Adipose tissue (tissue), 3 donors: ENCODE data around the gene CHTF8. TPM values are rescaled to one million over a fixed set of nuclear protein-coding genes. Genes with fewer than 3 reads are reported as not detected.

Experiments used
- H3K27ac ChIP-seq: one replicate; pipeline ENCODE4 v1.5.1; 2013; ENCODE audit warnings: low read depth, low read length
- WGBS, 3 donors: extraction: QIAGEN DNeasy Blood & Tissue Kit; methylation state at CpG; one replicate each; pipeline ENCODE4 v1.1.7; 2013; 5-methylcytosine and 5-hydroxymethylcytosine counted together
- polyA plus RNA-seq, 3 donors: library from polyadenylated mRNA; stranded (reverse); fragments of 200-250 nt; gene quantifications; one replicate each; pipeline ENCODE4 v1.2.3, GENCODE V29; 2013
- donor health status: healthy with polysubstance abuse.
- donor health status: Bipolar disorder and iron deficiency.
- donor health status: healthy.

The CHTF8 gene
- polyA plus RNA-seq, 3 donors = 39.2 to 50.9 (median 42.2) TPM

DNA sequence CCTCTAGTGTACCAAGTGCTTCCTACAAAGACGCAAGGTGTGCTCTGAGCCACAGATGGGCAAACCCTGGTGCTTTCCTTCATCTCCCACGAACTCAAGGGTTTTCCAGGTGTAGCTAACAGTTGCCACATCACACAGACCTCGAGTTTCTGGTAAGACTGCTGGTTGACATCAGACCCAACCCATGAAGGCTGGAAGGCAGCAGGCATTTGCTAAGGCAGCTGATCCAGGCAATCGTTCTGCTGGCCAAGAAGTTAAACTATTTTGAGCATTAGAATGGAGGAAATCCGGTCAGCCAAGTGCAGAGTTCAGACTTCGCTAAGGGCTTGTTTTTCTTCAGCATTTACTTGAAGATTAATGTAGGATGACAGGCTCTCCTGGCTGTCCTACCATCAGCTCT, 15.5 kb downstream of the CHTF8 start:
- no peak overlapping the region for H3K27ac ChIP-seq
- WGBS, 3 donors = 59 to 63% (median 61%) methylated on average over 6 of the region's 6 CpGs

DNA sequence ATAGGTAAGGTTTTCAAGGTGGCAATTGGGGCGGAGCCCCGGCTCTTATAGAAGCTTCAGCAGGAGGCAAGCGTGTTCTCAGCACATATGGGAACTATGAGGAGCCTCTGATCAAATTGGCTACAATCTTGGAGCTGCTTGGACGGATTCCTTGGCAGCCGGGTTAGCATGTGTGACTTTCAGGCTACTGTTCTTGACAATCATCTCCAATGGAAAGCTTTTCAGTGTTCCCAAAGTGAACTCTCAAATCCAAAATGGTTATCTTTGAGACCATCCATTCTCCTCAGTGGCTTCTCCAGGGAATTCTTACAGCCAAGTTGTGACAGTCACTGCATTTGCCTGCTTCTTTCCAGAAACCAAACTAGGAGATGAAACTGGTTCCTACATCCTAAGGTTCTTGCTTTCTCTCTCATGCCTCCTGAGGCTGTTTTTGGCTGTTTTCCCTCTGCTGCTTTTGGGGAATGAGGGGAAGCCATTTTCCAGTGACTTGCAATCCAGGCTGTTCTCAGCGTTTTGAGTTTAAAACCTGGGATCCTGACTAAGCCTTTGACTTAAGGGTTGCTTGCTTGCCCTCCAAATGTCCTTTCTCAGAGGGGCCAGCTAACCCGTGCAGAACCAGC, 16.0 kb downstream of the CHTF8 start:
- 71 to 80% (median 73%) methylated on average over 7 of the region's 7 CpGs for WGBS, 3 donors
- H3K27ac ChIP-seq = no peak overlapping the region

DNA sequence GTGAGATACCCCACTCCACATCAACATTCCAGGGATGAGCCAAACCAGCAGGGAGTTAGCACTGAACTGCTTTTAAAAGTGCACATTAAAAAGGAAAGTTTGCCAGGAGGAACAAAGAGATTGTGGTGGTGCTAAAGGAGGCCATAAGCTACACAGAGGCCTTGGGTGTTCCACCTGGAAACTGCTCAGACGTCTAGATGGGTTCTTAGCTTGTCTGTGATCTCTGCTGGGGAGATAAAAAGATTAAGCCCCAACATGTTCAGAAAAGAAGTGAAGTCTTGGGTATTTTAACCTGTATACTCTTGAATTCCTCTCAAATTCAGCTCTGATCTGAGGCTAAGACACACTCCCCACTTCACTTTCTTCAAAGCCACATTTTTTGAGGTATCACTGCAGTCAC, 16.6 kb downstream of the CHTF8 start:
- no peak overlapping the region for H3K27ac ChIP-seq
- WGBS, 3 donors = 56 to 76% (median 74%) methylated on average over 1 of the region's 1 CpG

DNA sequence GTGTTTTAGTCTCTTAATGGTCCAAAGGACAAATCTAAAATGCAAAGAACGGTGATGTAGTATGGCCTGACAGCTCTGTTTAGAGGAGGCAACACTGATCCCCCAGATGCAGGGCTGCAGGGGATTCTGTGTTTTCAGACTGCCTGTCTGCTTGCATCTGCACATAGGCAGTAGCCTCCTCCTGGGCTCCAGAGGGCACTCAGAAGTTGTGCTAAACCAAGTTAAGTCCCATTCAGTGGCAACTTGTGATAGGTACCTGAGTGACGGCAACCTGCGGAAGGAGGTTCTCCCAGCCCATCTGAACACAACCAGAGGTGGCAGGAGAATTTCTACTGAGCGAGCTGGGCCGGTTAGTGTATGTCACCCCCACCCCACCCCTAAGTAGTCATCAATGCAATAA, 17.0 kb downstream of the CHTF8 start:
- H3K27ac ChIP-seq = no peak overlapping the region
- 96% methylated on average over 5 of the region's 5 CpGs for WGBS, 3 donors

DNA sequence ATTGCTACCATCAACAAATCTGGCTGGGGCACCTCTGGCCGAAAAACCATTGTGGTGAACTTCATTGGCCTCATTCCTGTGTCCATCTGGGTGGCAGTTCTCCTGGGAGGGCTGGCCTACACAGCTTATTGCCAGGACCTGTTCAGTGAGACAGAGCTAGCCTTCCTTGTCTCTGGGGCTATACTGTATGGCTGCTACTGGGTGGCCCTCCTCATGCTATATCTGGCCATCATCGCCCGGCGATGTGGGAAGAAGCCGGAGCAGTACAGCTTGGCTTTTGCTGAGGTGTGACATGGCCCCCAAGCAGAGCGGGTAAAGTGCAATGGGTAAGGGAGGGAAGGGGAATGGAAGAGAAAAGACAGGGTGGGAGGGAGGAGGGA, 17.4 kb downstream of the CHTF8 start:
- 96 to 100% (median 98%) methylated on average over 6 of the region's 6 CpGs for WGBS, 3 donors
- H3K27ac ChIP-seq = no peak overlapping the region

DNA sequence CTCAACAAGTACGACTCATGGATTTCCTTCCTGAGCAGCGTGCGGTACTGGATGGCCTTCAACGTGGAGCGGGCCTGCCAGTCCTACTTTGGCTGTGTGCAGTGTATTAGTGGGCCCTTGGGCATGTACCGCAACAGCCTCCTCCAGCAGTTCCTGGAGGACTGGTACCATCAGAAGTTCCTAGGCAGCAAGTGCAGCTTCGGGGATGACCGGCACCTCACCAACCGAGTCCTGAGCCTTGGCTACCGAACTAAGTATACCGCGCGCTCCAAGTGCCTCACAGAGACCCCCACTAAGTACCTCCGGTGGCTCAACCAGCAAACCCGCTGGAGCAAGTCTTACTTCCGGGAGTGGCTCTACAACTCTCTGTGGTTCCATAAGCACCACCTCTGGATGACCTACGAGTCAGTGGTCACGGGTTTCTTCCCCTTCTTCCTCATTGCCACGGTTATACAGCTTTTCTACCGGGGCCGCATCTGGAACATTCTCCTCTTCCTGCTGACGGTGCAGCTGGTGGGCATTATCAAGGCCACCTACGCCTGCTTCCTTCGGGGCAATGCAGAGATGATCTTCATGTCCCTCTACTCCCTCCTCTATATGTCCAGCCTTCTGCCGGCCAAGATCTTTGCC, 17.9 kb downstream of the CHTF8 start:
- WGBS, 3 donors = 89 to 94% (median 90%) methylated on average over 25 of the region's 25 CpGs
- H3K27ac ChIP-seq = no peak overlapping the region

DNA sequence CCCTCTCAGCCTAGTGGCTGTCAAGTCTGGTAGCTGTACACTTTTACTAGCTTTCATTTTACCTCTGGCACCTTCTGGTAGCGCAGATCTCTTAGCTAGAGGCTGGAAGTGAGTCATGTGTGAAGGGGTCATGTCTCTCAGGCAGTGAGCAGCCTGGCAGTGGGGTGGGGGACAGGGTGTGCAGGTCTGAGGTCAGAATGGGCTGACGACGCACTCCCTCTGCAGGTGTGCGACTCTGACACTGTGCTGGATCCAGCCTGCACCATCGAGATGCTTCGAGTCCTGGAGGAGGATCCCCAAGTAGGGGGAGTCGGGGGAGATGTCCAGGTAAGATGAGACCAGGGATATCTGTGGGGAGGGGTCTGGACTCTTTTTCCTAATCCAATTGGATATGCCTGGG, 19.2 kb downstream of the CHTF8 start:
- WGBS, 3 donors = 89 to 97% (median 93%) methylated on average over 7 of the region's 7 CpGs

DNA sequence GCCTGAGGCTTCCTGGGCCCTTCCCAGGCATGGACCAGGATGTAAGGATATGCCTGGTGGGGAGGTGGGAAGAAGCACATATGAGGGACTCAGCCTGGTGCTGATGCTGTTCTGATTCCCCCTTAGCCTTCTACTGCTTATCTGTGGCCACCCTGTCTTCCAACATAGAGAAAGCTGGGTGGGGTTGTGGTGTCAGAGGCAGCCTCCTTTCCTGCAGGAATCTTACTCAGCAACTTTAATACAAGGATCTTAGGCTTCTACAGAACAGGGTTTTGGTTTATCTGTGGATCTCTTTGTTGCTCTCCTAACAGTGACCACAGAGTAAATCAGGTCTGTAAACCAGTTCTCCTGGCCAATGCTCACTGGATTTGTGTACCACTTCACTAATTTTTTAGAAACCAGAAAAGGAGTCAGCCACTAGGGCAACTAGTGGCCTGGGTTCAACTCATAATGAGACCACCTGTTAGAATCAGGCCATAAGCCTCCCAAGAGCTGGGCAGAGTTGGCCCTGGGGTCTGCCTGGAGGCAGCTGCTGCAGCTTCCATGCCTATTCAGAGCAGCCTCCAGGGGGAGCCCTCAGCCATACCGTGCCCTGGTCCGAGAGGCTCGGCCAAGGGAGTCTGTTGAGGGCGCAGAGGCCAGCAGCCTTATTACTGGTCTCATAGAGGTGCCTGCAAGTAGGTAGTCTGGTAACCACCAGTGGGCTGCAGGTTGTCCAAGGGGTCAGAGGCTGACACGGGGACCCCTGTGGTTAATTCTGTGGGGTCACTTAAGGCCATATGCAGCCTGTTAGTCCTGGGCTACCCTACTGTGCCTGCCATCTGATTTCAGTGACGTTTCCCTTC, 19.9 kb downstream of the CHTF8 start:
- no peak overlapping the region for H3K27ac ChIP-seq
- 38 to 49% (median 48%) methylated on average over 6 of the region's 6 CpGs for WGBS, 3 donors

More for the DNA sequence above, 19.2 kb downstream of the CHTF8 start:
- no peak overlapping the region for H3K27ac ChIP-seq

DNA sequence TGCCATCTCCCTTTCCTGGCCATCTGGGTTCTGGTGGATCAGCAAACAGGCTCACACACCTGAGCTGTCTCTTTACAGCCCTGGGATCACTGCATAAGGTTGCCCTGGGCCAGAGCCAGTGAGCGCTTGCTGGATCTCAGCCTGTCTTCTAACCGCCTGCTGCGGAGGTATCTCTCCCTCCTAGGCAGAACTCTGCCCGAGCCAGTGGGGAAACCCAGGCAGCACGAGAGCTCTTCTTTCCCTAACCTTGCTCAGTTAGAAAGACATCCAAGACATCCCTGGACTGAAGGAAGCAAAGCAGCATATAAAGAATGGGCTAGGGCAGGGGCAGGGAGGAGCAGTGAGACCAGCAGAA, 20.5 kb downstream of the CHTF8 start:
- 63 to 85% (median 75%) methylated on average over 5 of the region's 5 CpGs for WGBS, 3 donors
- H3K27ac ChIP-seq = no peak overlapping the region

DNA sequence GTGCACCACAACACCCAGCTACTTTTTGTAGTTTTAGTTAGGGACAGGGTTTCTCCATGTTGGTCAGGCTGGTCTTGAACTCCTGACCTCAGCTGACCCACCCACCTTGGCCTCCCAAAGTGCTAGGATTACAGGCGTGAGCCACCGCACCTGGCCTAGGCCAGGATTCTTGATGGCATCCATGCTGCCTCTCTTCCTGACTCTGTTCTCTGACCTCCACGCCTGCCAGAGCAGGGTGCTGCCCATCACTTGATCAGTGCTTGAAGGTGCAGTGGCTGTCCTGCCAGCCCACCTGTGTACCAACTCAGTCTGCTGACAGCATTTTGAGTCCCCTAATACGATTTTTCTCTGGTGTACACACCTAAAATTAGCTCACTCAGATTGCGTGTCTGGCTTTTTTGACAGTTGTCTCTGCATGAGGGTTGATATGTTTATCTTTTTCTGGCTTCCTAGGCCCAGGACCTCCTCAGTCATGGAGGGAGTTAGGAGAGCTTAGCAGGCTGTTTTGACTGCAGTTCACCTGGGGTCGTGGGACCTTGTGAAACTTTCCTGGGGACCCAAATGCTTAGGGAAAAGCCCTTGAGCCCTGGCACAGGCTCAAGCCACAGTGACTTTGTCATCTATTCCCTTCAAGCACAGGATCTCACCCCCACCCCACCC, 21.0 kb downstream of the CHTF8 start:
- 81 to 84% (median 82%) methylated on average over 6 of the region's 6 CpGs for WGBS, 3 donors

DNA sequence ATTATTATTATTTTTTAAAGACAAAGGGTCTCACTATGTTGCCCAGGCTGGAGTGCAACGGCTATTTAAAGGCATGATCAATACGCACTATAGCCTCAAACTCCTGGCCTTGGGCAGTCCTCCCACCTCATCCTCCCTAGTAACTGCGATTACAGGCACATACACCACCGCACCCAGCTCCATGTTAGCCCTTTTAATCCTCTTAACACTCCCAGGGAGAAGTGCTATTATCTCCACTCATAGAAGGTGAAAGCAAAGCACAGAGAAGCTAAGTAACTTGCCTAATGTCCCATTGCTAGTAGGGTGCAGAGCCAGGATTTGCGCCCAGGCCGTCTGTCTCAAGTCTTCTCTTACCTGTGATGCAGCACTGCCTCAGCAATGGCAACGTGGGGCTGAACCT, 22.0 kb downstream of the CHTF8 start:
- 92 to 95% (median 92%) methylated on average over 7 of the region's 7 CpGs for WGBS, 3 donors

More for the DNA sequence above, 21.0 kb downstream of the CHTF8 start:
- H3K27ac ChIP-seq = no peak overlapping the region

DNA sequence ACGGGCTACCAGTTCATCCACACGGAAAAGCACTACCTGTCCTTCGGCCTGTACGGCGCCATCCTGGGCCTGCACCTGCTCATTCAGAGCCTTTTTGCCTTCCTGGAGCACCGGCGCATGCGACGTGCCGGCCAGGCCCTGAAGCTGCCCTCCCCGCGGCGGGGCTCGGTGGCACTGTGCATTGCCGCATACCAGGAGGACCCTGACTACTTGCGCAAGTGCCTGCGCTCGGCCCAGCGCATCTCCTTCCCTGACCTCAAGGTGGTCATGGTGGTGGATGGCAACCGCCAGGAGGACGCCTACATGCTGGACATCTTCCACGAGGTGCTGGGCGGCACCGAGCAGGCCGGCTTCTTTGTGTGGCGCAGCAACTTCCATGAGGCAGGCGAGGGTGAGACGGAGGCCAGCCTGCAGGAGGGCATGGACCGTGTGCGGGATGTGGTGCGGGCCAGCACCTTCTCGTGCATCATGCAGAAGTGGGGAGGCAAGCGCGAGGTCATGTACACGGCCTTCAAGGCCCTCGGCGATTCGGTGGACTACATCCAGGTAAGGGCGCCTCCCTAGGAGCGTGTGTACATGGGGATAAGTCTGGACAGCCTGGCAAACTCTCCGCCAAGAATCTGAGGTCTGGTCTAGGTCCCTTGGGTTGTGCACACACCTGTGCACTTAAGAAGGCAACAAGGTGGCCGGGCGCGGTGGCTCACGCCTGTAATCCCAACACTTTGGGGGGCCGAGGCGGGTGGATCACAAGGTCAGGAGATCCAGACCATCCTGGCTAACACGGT, 22.7 kb downstream of the CHTF8 start:
- WGBS, 3 donors = 95 to 97% (median 95%) methylated on average over 47 to 48 of the region's 48 CpGs
- no peak overlapping the region for H3K27ac ChIP-seq

More for the DNA sequence above, 22.0 kb downstream of the CHTF8 start:
- H3K27ac ChIP-seq = no peak overlapping the region

DNA sequence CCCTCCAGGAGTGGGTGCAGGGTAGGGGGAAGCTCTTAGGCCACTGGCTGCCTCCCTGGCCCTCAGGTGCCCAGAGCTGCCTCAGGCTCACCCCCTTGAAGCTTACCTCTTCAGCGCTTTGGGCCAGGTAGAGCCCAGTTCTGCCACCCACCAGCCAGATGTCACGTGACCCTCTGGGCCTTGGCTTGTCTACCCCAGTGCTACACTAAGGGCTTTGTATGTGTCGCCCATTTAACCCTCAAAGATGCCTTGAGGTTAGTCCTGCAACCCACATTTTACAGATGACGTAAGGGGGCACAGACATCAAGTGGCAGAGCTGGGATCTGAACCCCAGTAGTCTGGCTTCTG, 23.5 kb downstream of the CHTF8 start:
- WGBS, 3 donors = 91 to 96% (median 93%) methylated on average over 4 of the region's 4 CpGs

DNA sequence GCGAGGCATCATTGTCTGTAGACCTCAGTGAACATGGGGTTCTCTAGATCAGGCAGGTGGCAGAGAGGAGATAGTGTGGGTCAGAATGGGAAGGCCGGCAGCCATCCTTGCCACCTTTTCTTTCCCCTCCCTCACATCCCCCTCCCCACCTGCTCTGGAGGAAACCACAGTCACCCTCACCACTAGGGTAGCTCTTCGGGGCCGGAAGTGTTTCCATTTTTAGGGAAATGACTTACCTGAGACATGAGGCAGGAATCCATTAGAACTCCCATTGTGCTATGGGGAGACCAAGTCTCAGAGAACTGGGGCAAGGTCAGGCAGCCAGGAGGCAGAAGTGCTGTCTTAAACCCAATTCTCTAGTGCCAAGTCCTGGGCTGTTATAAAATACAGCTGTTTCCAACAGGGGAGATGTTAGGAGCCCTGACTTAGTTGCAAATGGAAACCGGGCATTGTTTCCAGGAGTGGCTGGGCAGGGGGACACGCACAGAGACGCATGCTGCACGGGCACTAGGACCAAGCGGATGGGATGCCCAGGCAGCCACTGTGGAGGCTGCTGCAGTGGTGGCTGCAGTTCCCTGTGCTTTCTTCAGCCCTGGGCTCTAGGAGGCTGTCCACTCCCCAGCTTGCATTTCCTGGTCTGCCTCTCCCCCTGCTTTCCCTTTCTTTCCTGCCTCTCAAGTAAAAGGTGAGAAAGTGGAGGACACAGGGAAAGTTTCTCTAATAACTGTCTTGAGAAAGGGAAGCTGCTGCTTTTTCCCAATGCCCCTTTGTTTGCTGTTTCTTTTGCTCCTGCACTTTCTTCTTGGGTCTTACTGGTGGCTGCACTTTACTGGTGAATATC, 24.1 kb downstream of the CHTF8 start:
- WGBS, 3 donors = 63 to 85% (median 67%) methylated on average over 9 of the region's 9 CpGs
- no peak overlapping the region for H3K27ac ChIP-seq

More for the DNA sequence above, 23.5 kb downstream of the CHTF8 start:
- H3K27ac ChIP-seq = no peak overlapping the region

DNA sequence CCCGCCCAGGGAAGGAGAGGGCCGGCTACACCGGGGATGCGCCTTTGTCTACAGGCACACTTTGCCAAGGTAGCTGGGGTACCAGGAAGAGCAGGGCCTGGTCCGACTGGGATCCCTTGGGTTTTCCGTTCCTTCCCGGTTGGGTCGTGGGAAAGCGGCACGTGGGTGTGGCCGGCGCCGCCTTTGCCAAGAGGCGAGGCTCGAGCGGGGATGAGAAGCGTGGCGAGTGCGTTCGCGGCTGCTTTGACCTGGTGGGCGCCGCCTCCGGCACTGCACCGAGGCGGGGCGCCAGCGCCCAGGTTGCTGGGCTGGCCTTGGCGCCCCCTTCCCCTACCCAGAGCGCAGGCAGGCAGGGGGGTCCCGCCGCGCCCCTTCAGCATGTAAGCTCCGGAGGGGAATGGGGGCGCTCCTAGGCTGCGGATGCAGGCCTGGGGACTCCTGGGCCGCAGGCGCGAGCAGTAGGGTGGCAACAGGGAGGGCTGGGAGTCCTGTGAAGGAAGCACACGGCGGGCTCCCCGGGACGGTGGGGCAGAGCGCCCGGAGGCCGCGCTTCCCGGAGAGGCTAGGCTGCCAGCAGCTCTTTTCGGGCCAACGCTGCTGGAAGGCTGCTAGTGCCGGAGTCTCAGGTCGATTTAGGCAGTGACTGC, 24.9 kb downstream of the CHTF8 start:
- WGBS, 3 donors = 2 to 4% (median 4%) methylated on average over 48 to 52 of the region's 52 CpGs

DNA sequence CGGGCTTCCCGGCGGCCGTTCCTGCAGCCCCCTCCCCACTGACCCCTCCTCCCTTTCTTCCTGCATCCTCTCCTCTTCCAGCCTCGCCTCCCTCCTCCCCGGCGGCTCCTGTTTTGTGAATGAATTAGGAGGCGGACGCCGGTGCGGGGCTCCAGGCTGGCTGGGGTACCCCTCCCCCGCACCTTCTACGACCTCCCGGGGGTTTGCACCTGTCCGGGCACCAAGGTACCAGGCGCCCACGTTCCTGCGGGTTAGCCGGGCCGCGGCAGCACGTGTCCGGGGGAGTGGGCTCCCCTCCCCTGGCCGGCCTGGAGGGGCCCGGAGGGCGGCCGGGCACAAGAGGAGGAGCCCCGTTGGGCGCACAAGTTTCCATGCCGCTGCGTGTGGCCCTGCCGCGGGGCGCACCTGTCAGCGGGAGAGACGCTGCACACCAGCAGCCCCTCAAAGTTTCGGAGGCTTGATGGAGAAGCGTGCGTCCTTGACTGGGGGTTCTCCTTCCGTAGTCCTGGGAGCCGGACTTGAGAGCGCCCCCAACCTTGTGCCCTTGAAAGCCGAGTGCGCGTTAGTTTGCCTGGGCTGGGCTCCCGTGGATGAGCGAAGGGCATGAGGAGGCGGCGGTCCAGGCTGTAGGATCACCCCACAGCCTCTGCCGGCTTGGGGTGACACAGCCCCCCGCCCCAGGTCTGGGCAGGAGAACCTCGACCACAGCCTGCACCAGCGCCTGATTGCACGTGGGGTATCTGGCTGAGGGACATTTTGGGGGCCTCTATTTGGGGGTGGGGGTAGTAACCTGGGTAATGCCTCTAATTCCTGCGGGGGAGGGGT, 25.7 kb downstream of the CHTF8 start:
- 1 to 2% (median 1%) methylated on average over 44 to 55 of the region's 55 CpGs for whole genome bisulfite sequencing, 3 donors
- H3K27ac ChIP-seq = no peak overlapping the region

More for the DNA sequence above, 24.9 kb downstream of the CHTF8 start:
- H3K27ac ChIP-seq = no peak overlapping the region
